Stimulated activated CD4-positive, alpha-beta T cell treated with anti-CD3 and anti-CD28 coated beads, TNF-alpha, amount 100 ng/mL, for 4 hours (primary cell): ENCODE measurements around the gene PLEKHG2.

Experiments used
- DNase-seq, 3 experiments: peaks; one replicate each; pipeline ENCODE4 v3.0.0-alpha.2; 2020; ENCODE audit warnings: low read depth in 3 of 3

The PLEKHG2 gene

DNA sequence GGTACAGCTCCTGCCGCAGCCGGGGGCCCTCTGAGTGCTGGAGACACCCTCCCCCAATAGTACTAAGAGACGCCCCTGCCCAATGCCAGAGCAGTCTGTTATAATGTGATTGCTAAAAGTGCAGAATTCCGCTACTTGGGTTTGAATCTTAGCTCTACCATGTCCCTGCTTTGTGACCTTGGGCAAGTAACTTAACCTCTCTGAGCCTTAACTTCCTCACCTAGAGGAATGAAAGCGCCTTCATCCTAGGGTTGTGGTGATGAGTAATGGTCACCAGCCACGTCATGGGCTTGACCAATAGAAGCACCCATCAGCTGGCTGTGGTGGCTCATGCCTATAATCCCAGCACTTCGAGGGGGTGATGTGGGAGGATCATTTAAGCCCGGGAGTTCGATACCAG, 6.5 kb downstream of the PLEKHG2 start:
- no peak for DNase-seq

DNA sequence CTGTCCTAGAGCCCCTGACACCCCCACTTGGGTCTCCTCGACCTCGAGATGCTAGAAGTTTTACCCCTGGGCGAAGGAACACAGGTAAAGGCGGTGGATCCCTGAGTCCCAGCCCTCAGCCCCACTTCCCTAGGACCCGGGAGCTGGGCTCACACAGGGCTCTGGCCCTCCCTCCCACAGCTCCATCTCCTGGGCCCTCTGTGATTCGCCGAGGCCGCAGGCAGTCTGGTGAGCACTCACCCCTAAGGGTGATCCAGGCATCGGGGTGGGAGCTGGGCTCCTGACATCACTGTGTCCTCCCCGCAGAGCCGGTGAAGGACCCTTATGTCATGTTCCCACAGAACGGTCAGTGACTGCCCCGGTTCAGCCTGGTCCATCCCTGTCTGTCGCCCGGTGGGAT, 8.3 kb downstream of the PLEKHG2 start:
- no peak for DNase-seq

DNA sequence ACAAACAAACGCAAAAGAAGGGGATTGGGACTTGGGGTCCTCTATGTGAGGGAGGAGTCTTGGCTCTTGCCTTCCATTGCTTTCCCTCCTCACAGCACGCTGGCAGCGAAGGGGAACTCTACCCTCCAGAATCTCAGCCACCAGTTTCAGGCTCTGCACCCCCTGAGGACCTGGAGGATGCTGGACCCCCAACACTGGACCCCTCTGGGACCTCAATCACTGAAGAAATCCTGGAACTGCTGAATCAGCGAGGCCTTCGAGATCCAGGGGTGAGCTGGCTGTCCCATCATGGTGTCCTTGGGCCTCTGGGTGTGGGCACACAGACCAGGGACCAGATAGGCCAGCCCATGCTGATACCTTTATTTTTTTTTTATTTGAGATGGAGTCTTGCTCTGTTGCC, 9.6 kb downstream of the PLEKHG2 start:
- no peak for DNase-seq

DNA sequence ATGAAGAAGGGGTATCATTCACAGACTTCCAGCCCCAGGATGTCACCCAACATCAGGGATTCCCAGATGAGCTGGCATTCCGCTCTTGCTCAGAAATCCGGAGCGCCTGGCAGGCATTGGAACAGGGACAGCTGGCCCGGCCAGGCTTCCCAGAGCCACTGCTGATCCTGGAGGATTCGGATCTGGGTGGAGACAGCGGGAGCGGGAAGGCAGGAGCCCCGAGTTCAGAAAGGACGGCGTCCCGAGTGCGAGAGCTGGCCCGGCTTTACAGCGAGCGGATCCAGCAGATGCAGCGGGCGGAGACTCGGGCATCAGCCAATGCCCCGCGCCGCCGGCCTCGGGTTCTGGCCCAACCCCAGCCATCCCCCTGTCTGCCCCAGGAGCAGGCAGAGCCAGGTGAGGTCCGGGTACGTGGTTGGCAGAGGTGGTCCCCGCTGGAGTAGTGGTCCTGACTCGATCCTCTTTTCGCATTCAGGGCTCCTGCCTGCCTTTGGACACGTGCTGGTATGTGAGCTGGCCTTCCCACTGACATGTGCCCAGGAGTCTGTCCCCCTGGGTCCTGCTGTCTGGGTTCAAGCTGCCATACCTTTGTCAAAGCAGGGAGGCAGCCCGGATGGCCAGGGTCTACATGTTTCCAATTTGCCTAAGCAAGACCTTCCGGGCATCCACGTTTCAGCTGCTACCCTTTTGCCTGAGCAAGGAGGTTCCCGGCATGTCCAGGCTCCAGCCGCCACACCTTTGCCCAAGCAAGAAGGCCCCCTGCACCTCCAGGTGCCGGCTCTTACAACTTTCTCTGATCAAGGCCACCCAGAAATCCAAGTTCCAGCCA, 11.0 kb downstream of the PLEKHG2 start:
- DNase-seq, result no peak

DNA sequence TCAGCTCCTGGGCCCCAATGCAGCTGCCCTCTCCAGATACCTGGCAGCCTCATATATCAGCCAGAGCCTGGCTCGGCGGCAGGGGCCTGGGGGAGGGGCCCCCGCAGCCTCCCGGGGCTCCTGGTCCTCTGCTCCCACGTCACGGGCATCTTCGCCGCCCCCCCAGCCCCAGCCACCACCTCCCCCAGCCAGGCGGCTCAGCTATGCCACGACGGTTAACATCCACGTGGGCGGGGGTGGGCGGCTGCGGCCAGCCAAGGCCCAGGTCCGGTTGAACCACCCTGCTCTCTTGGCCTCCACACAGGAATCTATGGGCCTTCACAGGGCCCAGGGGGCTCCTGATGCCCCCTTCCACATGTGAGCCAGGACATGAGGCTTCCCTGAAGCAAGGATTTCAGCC, 12.5 kb downstream of the PLEKHG2 start:
- DNase-seq, result no peak

DNA sequence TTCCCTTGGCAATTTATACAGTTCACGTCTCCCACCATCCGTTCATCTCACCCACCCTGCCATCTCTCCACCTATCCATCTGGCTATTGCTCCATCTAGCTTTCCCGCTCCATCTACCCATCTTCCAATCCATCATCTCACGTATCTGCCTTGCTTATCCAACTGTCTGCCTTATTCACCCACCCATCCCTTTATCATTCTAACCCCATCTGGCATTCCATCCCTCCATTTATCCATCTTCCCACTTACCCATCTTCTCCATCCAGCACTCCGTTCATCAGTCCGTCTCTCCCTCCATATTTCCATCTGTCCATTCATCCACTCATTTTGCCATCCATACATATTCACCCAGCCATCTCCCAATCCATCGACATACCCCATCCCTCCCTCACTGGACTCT, 13.3 kb downstream of the PLEKHG2 start:
- DNase-seq, result no peak

DNA sequence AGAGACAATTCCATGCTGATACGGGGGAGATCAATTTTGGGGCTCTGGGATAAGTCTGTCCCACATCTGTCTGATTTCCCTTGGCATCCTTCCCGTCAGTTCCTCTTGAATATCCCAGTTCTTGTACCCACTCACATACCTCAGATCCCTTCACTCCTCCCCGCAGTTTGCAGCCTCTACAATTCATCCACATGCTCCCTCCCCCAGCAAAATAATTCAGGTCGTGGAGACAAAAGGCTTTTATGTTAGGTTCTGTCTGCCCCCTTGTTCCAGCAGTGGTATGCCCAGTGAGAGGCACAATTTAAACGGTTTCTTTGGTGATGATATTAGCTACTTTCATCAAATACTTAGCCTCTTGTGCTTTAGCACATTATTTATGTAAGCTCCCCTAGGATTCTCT, 13.7 kb downstream of the PLEKHG2 start:
- DNase-seq, result no peak

DNA sequence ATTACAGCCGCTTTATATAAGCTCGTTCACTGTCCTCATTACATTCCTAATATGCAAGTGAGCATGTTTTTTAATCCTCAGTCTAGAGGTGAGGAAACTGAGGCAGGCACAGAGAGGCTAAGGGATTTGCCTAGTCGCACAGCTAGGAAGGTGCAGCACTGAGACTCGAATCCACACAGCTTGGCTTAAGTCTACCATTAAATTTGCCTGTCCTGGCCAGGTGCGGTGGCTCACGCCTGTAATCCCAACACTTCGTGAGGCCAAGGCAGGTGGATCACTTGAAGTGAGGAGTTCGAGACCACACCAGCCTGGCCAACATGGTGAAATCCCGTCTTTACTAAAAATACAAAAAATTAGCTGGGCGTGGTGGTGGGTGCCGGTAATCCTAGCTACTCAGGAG, 15.2 kb downstream of the PLEKHG2 start:
- DNase-seq, result no peak

DNA sequence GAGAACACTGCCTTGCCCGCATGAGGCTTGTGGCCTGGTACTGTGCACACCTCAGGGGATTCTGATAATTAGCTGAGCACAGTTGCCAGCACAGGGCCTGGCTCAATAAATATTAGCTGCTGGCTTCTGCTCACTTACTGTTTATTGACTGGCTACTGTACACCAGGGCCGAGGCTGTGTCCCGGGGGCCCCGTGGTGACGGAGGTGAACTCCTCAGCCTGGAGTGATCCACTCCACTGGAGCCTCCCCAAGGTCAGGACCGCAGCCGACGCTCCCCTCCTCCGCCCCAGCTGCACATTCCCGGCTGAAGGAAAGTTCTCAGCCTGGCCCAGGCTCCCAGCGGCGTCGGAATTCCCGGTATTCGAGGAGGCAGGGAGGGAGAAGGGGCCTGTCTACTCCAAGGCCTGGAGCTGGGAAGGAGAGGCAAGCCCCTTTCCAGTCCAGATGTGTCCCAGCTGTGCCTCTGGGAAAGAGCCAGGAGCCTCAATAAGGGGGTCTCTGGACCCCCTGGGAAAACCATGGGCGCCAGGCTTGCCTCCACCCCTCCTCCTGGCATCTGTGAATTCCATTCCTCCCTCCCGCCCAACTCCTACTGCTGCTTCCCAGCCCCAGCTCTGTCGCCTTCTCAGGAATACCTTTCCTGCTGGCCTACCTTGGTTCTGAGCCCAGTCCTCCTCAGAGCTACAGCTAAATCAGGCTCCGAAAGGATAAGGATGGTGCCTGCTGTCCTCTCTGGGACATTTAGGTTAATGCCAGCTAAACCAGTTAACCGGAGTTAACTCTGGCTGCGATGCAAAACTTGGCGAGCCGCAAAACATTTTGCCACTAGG, 16.0 kb downstream of the PLEKHG2 start:
- DNase-seq, result no peak

DNA sequence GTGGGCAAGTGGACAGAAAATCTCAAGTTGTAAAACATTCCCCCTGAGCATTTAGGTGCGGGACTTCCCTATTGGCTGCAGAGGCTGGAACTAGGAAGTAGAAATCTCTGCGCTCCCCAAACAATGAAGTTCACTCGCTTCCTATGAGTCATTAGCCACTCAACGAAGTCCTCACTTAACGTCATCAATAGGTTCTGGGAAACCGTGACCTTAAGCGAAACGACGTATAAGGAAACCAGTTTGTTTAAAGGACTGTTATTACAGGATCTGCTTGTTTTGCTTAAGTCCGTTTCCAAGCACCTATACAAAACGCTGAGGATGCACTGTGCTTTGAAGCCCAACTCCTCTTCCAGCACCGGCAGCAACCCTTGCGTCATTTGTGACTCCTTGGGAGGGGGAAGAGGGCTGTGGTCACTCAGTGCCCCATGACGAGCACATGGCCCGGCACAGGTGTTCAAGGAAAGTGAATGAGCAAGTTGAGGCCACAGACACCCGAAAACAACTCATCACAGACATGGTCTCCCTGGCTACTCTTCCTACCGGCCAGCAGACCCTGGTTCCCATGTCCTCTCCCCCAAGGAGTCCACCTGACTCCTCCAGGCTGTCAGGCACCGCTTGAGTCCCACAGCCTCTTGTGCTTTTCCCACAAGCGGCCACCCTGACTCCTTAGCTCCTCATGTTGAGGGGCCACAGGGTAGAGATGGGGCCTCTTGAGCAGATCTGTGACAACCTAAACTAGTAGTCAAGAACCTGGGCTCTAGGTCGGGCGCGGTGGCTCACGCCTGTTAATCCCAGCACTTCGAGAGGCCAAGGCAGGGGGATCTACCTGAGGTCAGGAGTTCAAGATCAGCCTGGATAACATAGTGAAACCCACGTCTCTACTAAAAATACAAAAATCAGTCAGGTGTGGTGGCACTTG, 18.5 kb downstream of the PLEKHG2 start:
- DNase-seq, result no peak

DNA sequence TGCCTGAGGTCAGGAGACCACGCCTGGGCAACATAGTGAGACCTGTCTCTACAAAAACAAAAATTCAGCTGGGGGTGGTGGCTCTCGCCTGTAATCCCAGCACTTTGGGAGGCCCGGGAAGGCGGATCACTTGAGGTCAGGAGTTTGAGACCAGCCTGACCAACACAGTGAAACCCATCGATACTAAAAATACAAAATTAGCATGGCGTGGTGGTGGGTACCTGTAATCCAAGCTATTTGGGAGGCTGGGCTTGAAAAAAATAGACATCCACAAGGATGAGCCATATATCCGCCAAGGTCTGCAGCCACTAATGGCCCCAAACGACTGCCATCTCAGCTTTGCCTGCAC, 20.2 kb downstream of the PLEKHG2 start:
- no peak for DNase-seq

DNA sequence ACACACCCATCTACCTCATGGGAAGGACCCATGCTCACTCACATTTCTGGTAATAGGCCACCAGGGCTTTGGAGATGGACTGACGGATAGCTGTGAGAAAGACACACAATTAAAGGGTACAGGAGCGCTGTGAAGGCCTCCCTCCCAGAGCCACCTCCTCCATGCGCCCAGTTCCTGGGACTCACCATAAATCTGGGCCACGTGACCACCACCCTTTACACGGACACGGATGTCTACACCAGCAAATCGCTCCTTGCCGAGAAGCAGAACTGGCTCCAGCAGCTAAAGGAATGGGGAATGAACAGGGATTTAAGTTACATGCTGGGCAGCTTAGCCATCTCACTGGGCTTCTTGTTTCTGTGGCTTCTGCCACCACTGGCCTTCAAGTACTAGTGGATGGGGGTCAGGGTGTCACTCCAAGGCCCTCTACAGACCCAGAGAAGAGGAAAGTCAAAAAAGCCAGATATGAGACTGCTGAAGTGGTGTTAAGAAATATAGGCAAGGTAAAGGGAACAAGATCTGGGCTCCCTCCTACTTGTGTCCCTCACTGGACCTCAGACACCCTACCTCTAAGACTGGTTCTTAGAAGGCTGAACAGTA, 21.1 kb downstream of the PLEKHG2 start:
- no peak for DNase-seq

DNA sequence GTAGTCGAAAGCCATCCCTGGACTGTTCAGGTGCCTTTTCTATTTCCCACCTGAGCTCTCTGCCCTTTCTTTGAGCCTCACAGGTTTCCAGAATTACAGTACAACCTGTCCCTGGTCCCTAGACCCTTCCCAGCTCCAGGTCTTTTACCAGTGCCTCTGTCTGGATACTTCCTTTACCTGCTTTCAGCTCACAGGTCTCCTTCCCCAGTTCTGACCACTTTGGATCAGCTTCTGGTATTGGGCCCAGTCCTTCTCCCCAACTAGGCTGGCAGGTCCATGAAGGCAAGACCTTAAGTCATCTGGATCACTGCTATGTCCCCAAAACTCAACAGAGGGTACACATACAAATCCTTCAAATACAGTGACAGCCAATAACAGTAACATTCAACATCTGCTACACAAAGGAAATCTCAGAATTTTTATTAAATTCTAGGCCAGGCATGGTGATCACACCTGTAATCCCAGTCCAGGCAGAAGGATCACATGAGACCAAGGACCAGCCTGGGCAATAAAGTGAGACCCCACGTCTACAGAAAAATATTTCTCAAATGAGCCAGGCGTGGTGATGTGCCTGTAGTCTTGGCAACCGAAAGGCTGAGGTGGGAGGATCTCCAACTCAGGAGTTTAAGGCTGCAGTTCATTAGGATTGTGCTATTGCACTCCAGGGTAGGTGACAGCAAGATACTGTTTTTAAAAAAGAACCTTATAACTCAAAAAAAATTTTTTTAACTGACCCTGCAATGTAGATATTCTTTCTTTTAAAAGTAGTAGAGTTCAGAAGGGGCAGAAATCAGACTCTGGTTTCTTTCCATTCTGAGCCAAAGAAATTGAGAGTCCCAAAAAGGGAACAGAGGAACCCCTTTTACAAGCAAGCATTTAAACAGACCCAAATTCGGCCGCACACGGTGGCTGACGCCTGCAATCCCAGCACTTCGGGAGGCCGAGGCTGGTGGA, 21.9 kb downstream of the PLEKHG2 start:
- DNase-seq, result no peak

DNA sequence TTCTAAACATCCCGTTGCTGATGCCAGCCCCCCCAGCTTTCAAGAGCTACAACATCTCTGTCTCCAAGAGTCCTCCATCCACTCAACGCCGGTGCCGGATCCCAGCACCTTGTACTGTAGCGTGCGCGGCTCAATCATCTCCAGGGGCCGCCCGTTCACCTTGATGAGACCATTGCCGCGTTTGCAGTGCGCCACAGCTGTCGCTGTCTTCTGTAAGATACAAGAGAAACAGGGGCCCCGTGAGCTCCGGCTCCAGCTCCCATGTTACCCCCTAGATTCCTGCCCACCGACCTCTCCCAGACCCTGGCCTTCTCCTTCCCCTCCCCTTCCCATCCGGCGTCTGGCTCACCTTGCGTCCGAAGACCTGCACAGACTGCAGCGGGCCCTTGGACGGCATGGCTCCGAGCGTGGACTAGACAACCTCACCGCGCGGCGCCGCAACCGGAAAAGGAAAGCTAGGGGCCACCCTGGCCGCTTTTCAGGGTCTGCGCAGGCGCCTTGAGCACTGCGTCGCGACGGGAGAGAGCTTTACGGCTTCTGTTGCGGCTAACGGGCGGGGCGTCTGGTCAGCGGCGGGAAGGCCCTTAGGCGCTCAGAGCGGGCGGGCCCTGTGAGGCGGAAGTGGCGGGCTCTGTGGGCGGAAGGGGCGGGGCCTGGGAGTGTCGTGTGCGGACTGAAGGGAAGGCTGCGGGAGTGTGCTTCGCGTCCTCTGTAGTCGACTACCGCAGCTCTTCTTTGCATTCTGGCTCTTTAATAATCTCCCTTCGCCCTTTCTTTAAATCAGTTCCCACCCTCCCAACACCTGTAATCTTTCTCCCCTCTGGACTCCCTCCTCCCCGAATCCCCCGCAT, 23.3 kb downstream of the PLEKHG2 start, which contains the start of gene RPS16:
Gene RPS16, minus strand, starts transcription at position 451 of the 851 bp plus-strand sequence. Its CDS starts 54 bp downstream, at position 397.
- peak; percentile 99 for DNase-seq

DNA sequence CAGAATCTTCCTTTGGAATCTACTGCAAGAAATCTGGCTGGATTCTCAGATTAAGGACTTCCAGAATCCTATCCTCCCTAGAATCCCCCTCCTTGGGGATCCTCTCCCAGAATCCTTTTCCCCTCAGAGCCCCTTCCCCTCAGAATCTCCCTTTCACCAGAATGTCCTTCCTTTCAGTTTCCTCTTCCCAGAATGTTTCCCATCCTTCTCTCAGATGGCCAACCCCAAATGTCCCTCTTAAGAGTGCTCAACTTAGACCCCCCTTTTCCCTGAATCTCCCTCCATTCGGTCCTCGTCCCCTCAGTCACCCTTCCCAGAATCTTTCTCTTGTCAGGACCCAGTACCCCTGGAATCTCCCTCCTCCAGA, 23.9 kb downstream of the PLEKHG2 start:
- no peak for DNase-seq

DNA sequence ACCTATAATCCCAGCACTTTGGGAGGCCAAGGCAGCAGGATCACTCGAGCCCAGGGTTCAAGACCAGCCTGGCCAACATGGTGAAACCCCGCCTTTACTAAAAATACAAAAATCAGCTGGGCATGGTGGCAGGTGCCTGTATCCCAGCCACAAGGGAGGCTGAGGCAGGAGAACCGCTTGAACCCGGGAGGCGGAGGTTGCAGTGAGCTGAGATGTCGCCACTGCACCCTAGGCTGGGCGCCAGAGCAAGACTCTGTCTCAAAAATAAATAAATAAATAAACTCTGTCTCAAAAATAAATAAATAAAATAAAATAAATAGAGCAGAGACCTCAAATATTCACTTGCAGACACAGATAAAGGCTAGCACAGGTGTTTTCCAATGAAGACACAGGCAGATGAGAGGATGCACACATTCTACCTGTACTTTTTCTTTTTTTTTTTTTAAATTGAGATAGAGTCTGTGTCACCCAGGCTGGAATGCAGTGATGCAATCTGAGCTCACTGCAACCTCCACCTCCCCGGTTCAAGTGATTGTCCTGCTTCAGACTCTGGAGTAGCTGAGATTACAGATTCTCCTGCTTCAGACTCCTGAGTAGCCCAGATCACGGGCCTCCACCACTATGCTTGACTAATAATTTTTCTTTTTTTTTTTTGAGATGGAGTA, 25.9 kb downstream of the PLEKHG2 start:
- no peak for DNase-seq

DNA sequence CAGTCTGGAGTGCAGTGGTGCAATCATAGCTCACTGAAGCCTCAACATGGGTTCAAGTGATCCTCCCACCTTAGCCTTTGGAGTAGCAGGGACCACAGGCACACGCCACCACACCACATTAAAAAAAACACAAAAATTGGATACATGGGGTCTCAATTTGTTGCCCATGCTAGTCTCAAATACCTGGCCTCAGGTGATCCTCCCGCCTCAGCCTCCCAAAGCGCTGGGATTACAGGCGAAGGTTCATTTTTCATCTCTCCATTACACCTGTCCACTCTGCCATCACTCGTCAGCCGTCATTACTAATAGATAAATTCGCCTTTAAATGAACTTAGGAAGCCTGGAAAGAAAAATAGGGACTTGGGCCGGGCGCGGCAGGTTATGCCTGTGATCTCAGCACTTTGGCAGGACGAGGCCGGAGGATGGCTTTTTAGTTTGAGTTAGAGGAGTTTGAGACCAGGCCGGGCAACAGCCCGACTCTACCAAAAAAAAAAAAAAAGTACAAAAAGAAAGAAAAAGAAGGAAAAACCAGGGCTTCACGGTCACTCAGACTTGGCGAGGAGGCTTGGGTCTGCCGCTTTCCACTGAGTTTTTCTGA, 32.2 kb downstream of the PLEKHG2 start:
- DNase-seq, result no peak
